Keratinocyte (primary cell): ENCODE results near the gene RIC8A.

Experiments
- EZH2 ChIP-seq: IDR thresholded peaks from one replicate; pipeline ENCODE4 v1.6.1; 2012; ENCODE audit warnings: inconsistent platforms, mild to moderate bottlenecking, low read length, moderate library complexity
- TF ChIP-seq, protein P1 (sequence below), 3 experiments: IDR thresholded peaks in 1 of 3; conservative IDR thresholded peaks in 1 of 3; optimal IDR thresholded peaks in 1 of 3; 2 replicates in 2 of 3; 3 replicates in 1 of 3; pipeline versions ENCODE3 to v1.5.1; 2011; ENCODE audit warnings: low read length in 3 of 3, mild to moderate bottlenecking in 3 of 3, moderate library complexity in 2 of 3, control low read depth in 1 of 3, inconsistent platforms in 1 of 3; ENCODE audit not compliant: insufficient read depth in 2 of 3; ENCODE audit errors: extremely low read depth in 1 of 3

DNA sequence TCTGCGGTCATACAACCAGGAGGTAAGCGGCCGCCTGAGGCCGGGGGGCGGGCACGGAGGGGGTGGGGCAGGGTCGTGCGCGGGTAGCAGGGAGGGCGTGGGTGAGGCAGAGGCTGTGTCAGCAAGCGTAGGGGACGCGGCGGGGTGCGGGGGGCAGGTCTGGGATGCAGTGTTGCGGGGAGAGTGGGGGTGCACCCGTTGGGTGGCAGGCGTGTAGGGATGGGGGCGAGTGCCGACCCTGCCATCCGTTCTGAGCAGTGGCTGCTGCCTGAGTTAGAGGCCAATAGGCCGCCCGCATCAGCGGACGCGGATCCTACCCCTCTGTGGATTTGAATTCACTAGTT, 1.4 kb downstream of the RIC8A start:
- TF ChIP-seq, protein P1, sequence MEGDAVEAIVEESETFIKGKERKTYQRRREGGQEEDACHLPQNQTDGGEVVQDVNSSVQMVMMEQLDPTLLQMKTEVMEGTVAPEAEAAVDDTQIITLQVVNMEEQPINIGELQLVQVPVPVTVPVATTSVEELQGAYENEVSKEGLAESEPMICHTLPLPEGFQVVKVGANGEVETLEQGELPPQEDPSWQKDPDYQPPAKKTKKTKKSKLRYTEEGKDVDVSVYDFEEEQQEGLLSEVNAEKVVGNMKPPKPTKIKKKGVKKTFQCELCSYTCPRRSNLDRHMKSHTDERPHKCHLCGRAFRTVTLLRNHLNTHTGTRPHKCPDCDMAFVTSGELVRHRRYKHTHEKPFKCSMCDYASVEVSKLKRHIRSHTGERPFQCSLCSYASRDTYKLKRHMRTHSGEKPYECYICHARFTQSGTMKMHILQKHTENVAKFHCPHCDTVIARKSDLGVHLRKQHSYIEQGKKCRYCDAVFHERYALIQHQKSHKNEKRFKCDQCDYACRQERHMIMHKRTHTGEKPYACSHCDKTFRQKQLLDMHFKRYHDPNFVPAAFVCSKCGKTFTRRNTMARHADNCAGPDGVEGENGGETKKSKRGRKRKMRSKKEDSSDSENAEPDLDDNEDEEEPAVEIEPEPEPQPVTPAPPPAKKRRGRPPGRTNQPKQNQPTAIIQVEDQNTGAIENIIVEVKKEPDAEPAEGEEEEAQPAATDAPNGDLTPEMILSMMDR (optimal IDR thresholded peaks at IDR 0.05 in 1 of 3, IDR thresholded peaks at IDR 0.05 in 1 of 3, conservative IDR thresholded peaks at IDR 0.05 in 1 of 3; ENCODE audit: extremely low read depth in 1 of 3, insufficient read depth in 2 of 3, low read length in 3 of 3), result no peak
- TF ChIP-seq EZH2, result no peak
